K562 treated with DMSO at 1 percent for 4 hours (cell line): ENCODE data around the gene CABLES2. TPM values are rescaled to one million over a fixed set of nuclear protein-coding genes. Genes with fewer than 3 reads are reported as not detected.

Source experiments
- total RNA-seq: library from RNA; unstranded; fragments of 300-600 nt; gene quantifications from 2 replicates; pipeline ENCODE4 v1.2.3, GENCODE V29; 2022; ENCODE audit not compliant: insufficient read depth

The CABLES2 gene
- total RNA-seq, result 7.6 and 7.7 TPM in 2 replicates

DNA sequence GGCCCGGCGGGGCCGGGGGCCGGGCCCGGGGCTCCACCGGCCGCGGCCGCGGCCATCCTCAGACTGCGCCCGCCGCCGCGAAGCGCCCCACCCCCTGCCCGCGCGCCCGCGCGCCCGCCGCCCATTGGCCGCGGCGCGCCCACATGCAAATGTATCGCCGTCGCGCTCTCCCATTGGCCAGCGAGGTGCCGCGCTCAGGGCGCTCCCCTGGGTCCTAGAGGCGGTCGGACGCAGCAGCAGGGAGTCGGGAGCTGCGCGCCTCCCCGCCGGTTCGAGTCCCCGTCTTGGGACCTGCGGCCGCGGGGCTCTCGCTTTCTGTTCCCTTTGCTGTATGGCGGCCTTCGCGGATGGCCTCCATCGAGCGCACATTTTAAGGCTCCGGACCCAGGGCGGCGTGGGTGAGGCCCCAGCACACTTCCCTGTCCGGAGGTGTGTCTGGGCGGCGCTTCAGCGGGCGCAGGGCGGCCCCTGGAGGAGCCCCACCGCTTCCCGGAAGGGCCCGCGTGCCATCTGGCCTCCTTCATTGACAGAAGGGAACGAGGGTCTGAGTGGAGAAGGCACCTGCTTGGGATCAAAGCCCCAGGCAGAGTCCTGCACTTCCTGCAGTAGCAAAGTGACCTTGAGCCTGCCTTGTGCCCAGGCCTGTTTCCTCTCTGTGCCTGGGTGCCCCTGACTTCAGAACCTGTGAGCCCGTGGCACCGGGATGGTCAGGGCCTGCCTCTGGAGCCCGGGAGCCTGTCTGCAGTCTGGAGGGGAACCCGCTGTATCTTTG lies at the start of gene CABLES2:
Gene CABLES2, minus strand, starts transcription at position 65 of the 772 bp plus-strand sequence. Its CDS starts 9 bp downstream, at position 56.

GRCh38 chr20:62427172-62428001 lies 20.3 kb upstream of the CABLES2 start, which contains the start of gene RBBP8NL:
RBBP8NL (minus strand) TSS chr20:62427539; CDS start chr20:62419647, 7,892 bp downstream.

GRCh38 chr20:62386383-62387218 lies 20.5 kb downstream of the CABLES2 start, which contains the start of gene RPS21:
RPS21 (plus strand) TSS chr20:62387103; CDS start chr20:62387339, 236 bp downstream.

GRCh38 chr20:62367136-62367632 lies 39.9 kb downstream of the CABLES2 start, which contains the start of gene LAMA5:
LAMA5 (minus strand) TSS chr20:62367312; CDS start chr20:62367245, 67 bp downstream.

Other genes with a start within 250 kb of the CABLES2 start
- gene MTG2, start 224.3 kb downstream of the CABLES2 start, total RNA-seq, result 36.4 and 44.0 TPM in 2 replicates
- gene HRH3, start 187.0 kb downstream of the CABLES2 start, total RNA-seq, result not detected in 2 replicates
- gene OSBPL2, start 168.8 kb downstream of the CABLES2 start, total RNA-seq, result 15.9 and 16.3 TPM in 2 replicates
- 197 and 201 TPM in 2 replicates for gene ADRM1, start 104.3 kb downstream of the CABLES2 start, total RNA-seq
- 41.5 and 53.5 TPM in 2 replicates for gene LAMA5, start 40.0 kb downstream of the CABLES2 start, total RNA-seq
- gene RPS21, start 20.2 kb downstream of the CABLES2 start, total RNA-seq, result 7,715 and 7,806 TPM in 2 replicates
- gene RBBP8NL, start 20.3 kb upstream of the CABLES2 start, total RNA-seq, result not detected in 2 replicates
- 0.38 and 1.4 TPM in 2 replicates for gene GATA5, start 68.7 kb upstream of the CABLES2 start, total RNA-seq
- 3.5 and 4.3 TPM in 2 replicates for gene SLCO4A1, start 235.2 kb upstream of the CABLES2 start, total RNA-seq